MM.1S (cell line): ENCODE measurements around the gene VAC14.

Source experiments
- DNase-seq: peaks from one replicate; pipeline ENCODE4 v3.0.0-alpha.2; 2015
- H2AFZ ChIP-seq: fragments of 300-600 bp; sonication (generic); 2 replicates; pipeline ENCODE4 v1.6.0; 2016; ENCODE audit warnings: antibody characterized with exemption, low read length
- H3F3A ChIP-seq: fragments of 300-600 bp; sonication (generic); 2 replicates; pipeline ENCODE4 v1.6.1; 2016; ENCODE audit warnings: mild to moderate bottlenecking, antibody characterized with exemption, low read length, moderate library complexity, mixed read lengths; ENCODE audit not compliant: insufficient read depth
- H3K27ac ChIP-seq: fragments of 300-600 bp; sonication (generic); 2 replicates; pipeline ENCODE4 v1.5.1; 2016; ENCODE audit warnings: mild to moderate bottlenecking, low read length
- H3K27me3 ChIP-seq: fragments of 300-600 bp; sonication (generic); replicated peaks from 2 replicates; pipeline ENCODE4 v1.6.0; 2016; ENCODE audit warnings: low read length; ENCODE audit not compliant: insufficient read depth
- H3K36me3 ChIP-seq: fragments of 300-600 bp; sonication (generic); replicated peaks from 2 replicates; pipeline ENCODE4 v1.6.1; 2016; ENCODE audit warnings: mild to moderate bottlenecking, low read length, mixed read lengths; ENCODE audit not compliant: insufficient read depth
- H3K4me1 ChIP-seq: fragments of 300-600 bp; sonication (generic); 2 replicates; pipeline ENCODE4 v1.6.1; 2016; ENCODE audit warnings: low read length, mixed read lengths
- H3K4me2 ChIP-seq: fragments of 300-600 bp; sonication (generic); 2 replicates; pipeline ENCODE4 v1.6.0; 2016; ENCODE audit warnings: low read depth, low read length
- H3K4me3 ChIP-seq: fragments of 300-600 bp; sonication (generic); 2 replicates; pipeline ENCODE4 v1.5.1; 2016; ENCODE audit warnings: low read length, mixed read lengths
- H3K79me2 ChIP-seq: fragments of 300-600 bp; sonication (generic); 2 replicates; pipeline ENCODE4 v1.6.1; 2016; ENCODE audit warnings: mixed run types, low read length, mixed read lengths
- H3K9ac ChIP-seq: fragments of 300-600 bp; sonication (generic); 2 replicates; pipeline ENCODE4 v1.6.1; 2016; ENCODE audit warnings: low read length, mixed read lengths
- H3K9me2 ChIP-seq: fragments of 300-600 bp; sonication (generic); replicated peaks from 2 replicates; pipeline ENCODE4 v1.6.1; 2016; ENCODE audit warnings: mild to moderate bottlenecking, low read length, mixed read lengths; ENCODE audit not compliant: insufficient read depth
- H3K9me3 ChIP-seq: fragments of 300-600 bp; sonication (generic); replicated peaks from 2 replicates; pipeline ENCODE4 v1.6.1; 2016; ENCODE audit warnings: mild to moderate bottlenecking, low read length, mixed read lengths; ENCODE audit not compliant: insufficient read depth
- H4K20me1 ChIP-seq: fragments of 300-600 bp; sonication (generic); 2 replicates; pipeline ENCODE4 v1.6.1; 2016; ENCODE audit warnings: mild to moderate bottlenecking, low read length, moderate library complexity, mixed read lengths; ENCODE audit not compliant: insufficient read depth
- CTCF ChIP-seq: fragments of 300-600 bp; sonication (generic); IDR thresholded peaks from 2 replicates; pipeline ENCODE4 v1.5.1; 2016; ENCODE audit warnings: antibody characterized with exemption, low read length, mixed read lengths
- EZH2 ChIP-seq: fragments of 300-600 bp; sonication (generic); optimal IDR thresholded peaks from 2 replicates; pipeline ENCODE3; 2017; ENCODE audit warnings: low read depth, mild to moderate bottlenecking, antibody characterized with exemption, low read length, mixed read lengths
- EZH2phosphoT487 ChIP-seq: fragments of 300-600 bp; sonication (generic); IDR thresholded peaks from 2 replicates; pipeline ENCODE4 v1.6.1; 2018; ENCODE audit warnings: antibody characterized with exemption, low read length

VAC14 gene

GRCh38 chr16:70670175-70670574, 130.8 kb downstream of the VAC14 start:
- Histone ChIP-seq H3K9me2 (no peaks in the 10 kb centered on the region), H4K20me1 (no peaks in the 10 kb centered on the region), H3F3A (no peaks in the 10 kb centered on the region), H3K79me2 (no peaks in the 10 kb centered on the region), H3K9me3 (no peaks in the 10 kb centered on the region), H3K4me2 (no peak overlapping the region), H3K4me1 (no peaks in the 10 kb centered on the region), H2AFZ (no peak overlapping the region), H3K27ac (no peak overlapping the region), H3K4me3 (no peak overlapping the region), H3K36me3 (no peaks in the 10 kb centered on the region), H3K9ac (no peak overlapping the region), H3K27me3 (no peaks in the 10 kb centered on the region)
- TF ChIP-seq EZH2phosphoT487 (no peak), EZH2 (no peak), CTCF (no peak)
- DNase-seq = no peak

- no peaks in the 10 kb centered on the region for H3K4me1 ChIP-seq
- no peaks in the 10 kb centered on the region for H3F3A ChIP-seq
- no peak for DNase-seq
- H3K79me2 ChIP-seq = no peaks in the 10 kb centered on the region
- no peak overlapping the region for H3K4me2 ChIP-seq
- no peaks in the 10 kb centered on the region for H3K27me3 ChIP-seq
- no peak overlapping the region for H3K9ac ChIP-seq
- no peak overlapping the region for H3K4me3 ChIP-seq
- no peak overlapping the region for H2AFZ ChIP-seq
- H3K36me3 ChIP-seq = no peaks in the 10 kb centered on the region
- H4K20me1 ChIP-seq = no peaks in the 10 kb centered on the region
- no peak overlapping the region for H3K27ac ChIP-seq
- H3K9me3 ChIP-seq = no peaks in the 10 kb centered on the region
- no peaks in the 10 kb centered on the region for H3K9me2 ChIP-seq
- TF ChIP-seq EZH2phosphoT487 (no peak), CTCF (no peak)
These were observed 134.9 kb downstream of the VAC14 start for GRCh38 chr16:70665806-70666735.

GRCh38 chr16:70665113-70665694, 135.8 kb downstream of the VAC14 start:
- Histone ChIP-seq H3K36me3 (no peaks in the 10 kb centered on the region), H3K9me2 (no peaks in the 10 kb centered on the region), H3K4me1 (no peaks in the 10 kb centered on the region), H3K9me3 (no peaks in the 10 kb centered on the region), H3K4me3 (no peak overlapping the region), H3K4me2 (no peak overlapping the region), H2AFZ (no peak overlapping the region), H3K27me3 (no peaks in the 10 kb centered on the region), H4K20me1 (no peaks in the 10 kb centered on the region), H3K27ac (no peak overlapping the region), H3K9ac (no peak overlapping the region), H3F3A (no peaks in the 10 kb centered on the region), H3K79me2 (no peaks in the 10 kb centered on the region)
- TF ChIP-seq EZH2phosphoT487 (no peak), EZH2 (no peak)
- no peak for DNase-seq
